HCT116 (cell line): Measurements from ENCODE around the gene STIM2. TPM values are rescaled to one million over a fixed set of nuclear protein-coding genes. Genes with fewer than 3 reads are reported as not detected.

Experiments used
- ATAC-seq: fragments of 200-7000 bp; cut with Tn5 transposase; 2 replicates; pipeline ENCODE4 v1.9.1; 2020; ENCODE audit warnings: mild to moderate bottlenecking, moderate library complexity
- BruUV-seq: library from RNA; stranded (reverse); fragments of 400-500 nt; replicated peaks from 2 replicates; lab custom pipeline; 2021; lab: Mats Ljungman, UMichigan
- CTCF ChIA-PET: fragments of 300-600 bp; sonication (Branson Sonifier 250); formaldehyde crosslinking; loops from one replicate; lab custom pipeline; 2021; ENCODE audit warnings: antibody characterized with exemption; lab: Charles Lee
- POLR2A ChIA-PET: fragments of 300-600, 350-600 bp; sonication (Branson Sonifier 250); formaldehyde crosslinking; loops from one replicate; lab custom pipeline; 2021; ENCODE audit warnings: antibody characterized with exemption; lab: Charles Lee
- RAD21 ChIA-PET, 2 experiments: fragments of 300-600 bp; sonication (Branson Sonifier 250); formaldehyde crosslinking; loops; one replicate each; lab custom pipeline; 2023; ENCODE audit warnings: low total read pairs in 2 of 2; ENCODE audit not compliant: uncharacterized antibody in 2 of 2, unreplicated experiment in 2 of 2, low non-redundant PET in 1 of 2; lab: Charles Lee
- DNase-seq: peaks from one replicate; pipeline ENCODE4 v3.0.0-alpha.2; 2010; ENCODE audit warnings: low read depth, low spot score
- H2AFZ ChIP-seq: fragments of 200-600 bp; shearing (Covaris generic), sonication (generic); 2 replicates; pipeline ENCODE4 v1.6.1; 2017; ENCODE audit warnings: low read depth, mixed run types, mixed read lengths, antibody characterized with exemption, low read length; ENCODE audit not compliant: poor library complexity, severe bottlenecking
- H3K27ac ChIP-seq: 2 replicates; pipeline ENCODE4 v1.5.1; 2012; ENCODE audit warnings: low read depth, low read length
- H3K27me3 ChIP-seq: fragments of 200-600 bp; sonication (generic); 2 replicates; pipeline ENCODE4 v1.6.1; 2016; ENCODE audit warnings: mixed run types, low read length, mixed read lengths; ENCODE audit not compliant: insufficient read depth
- H3K36me3 ChIP-seq, 2 experiments: fragments of 200-500 bp in 1 of 2; fragments of 200-600 bp in 1 of 2; sonication (Bioruptor generic) in 1 of 2; sonication (generic) in 1 of 2; 2 replicates each; pipeline versions ENCODE4 v1.5.1 to v1.6.1; 2014 to 2016; ENCODE audit warnings: low read length in 2 of 2, inconsistent platforms in 1 of 2, mixed read lengths in 1 of 2, mixed run types in 1 of 2; ENCODE audit not compliant: insufficient read depth in 2 of 2, control insufficient read depth in 1 of 2
- H3K4me1 ChIP-seq, 2 experiments: fragments of 200-600 bp in 1 of 2; sonication (generic) in 1 of 2; 2 replicates each; pipeline versions ENCODE4 v1.5.1 to v1.6.1; 2012 to 2017; ENCODE audit warnings: low read length in 2 of 2, inconsistent platforms in 1 of 2, mild to moderate bottlenecking in 1 of 2, mixed read lengths in 1 of 2, mixed run types in 1 of 2, moderate library complexity in 1 of 2; ENCODE audit not compliant: insufficient read depth in 2 of 2, control insufficient read depth in 1 of 2
- H3K4me2 ChIP-seq: fragments of 200-600 bp; sonication (generic); 2 replicates; pipeline ENCODE4 v1.6.1; 2017; ENCODE audit warnings: mixed run types, low read length, mixed read lengths
- H3K4me3 ChIP-seq, 2 experiments: fragments of 200-600 bp in 1 of 2; sonication (generic) in 1 of 2; replicated peaks in 1 of 2; 2 replicates each; pipeline ENCODE4 v1.5.1; 2011 to 2016; ENCODE audit warnings: low read length in 2 of 2, control low read depth in 1 of 2, low read depth in 1 of 2, mild to moderate bottlenecking in 1 of 2, mixed read lengths in 1 of 2, mixed run types in 1 of 2
- H3K79me2 ChIP-seq: fragments of 200-600 bp; sonication (generic); 2 replicates; pipeline ENCODE4 v1.6.1; 2017; ENCODE audit warnings: mild to moderate bottlenecking, mixed run types, low read length, moderate library complexity, mixed read lengths; ENCODE audit not compliant: insufficient read depth
- H3K9ac ChIP-seq: fragments of 200-600 bp; sonication (generic); 2 replicates; pipeline ENCODE4 v1.6.1; 2016; ENCODE audit warnings: low read length, mixed read lengths
- H3K9me2 ChIP-seq: fragments of 200-600 bp; sonication (generic), shearing (Covaris generic); 2 replicates; pipeline ENCODE4 v1.6.1; 2017; ENCODE audit warnings: mixed run types, mild to moderate bottlenecking, moderate library complexity; ENCODE audit not compliant: insufficient read depth
- H3K9me3 ChIP-seq, 2 experiments: fragments of 200-500 bp in 1 of 2; fragments of 200-600 bp in 1 of 2; sonication (Bioruptor generic) in 1 of 2; sonication (generic) in 1 of 2; 2 replicates each; pipeline ENCODE4 v1.6.1; 2014 to 2017; ENCODE audit warnings: low read length in 2 of 2, mixed read lengths in 2 of 2, inconsistent platforms in 1 of 2, low read depth in 1 of 2, mild to moderate bottlenecking in 1 of 2, mixed run types in 1 of 2, moderate library complexity in 1 of 2; ENCODE audit not compliant: control insufficient read depth in 1 of 2, insufficient read depth in 1 of 2
- H4K20me1 ChIP-seq: fragments of 200-600 bp; sonication (generic), shearing (Covaris generic); 2 replicates; pipeline ENCODE4 v1.6.1; 2017; ENCODE audit warnings: mixed run types, mild to moderate bottlenecking, moderate library complexity; ENCODE audit not compliant: insufficient read depth
- CBX3 ChIP-seq: IDR thresholded peaks from 2 replicates; pipeline ENCODE4 v1.6.1; 2012; ENCODE audit warnings: low read depth
- POLR2AphosphoS5 ChIP-seq: IDR thresholded peaks from 2 replicates; pipeline ENCODE4 v1.6.1; 2011; ENCODE audit warnings: mild to moderate bottlenecking, low read depth, low read length, moderate library complexity
- SIN3A ChIP-seq: IDR thresholded peaks from 2 replicates; pipeline ENCODE4 v1.6.1; 2012; ENCODE audit warnings: low read depth
- SRF ChIP-seq: IDR thresholded peaks from 2 replicates; pipeline ENCODE4 v1.6.1; 2012; ENCODE audit warnings: low read depth
- TCF7L2 ChIP-seq: IDR thresholded peaks from 2 replicates; pipeline ENCODE4 v1.7.0; 2011; ENCODE audit warnings: borderline replicate concordance, inconsistent platforms; ENCODE audit not compliant: insufficient read depth, insufficient read length; ENCODE audit errors: extremely low read depth
- intact Hi-C: fragments of 100-400 bp; cut with micrococcal nuclease; formaldehyde crosslinking; loops from 2 replicates; pipeline ENCODE4 v1.10.0; 2022
- total RNA-seq: library from RNA; stranded (reverse); gene quantifications from one replicate; pipeline ENCODE4 v1.2.1, GENCODE V29; 2021; ENCODE audit not compliant: unreplicated experiment
- TF ChIP-seq, protein P1 (sequence below): IDR thresholded peaks from 2 replicates; pipeline ENCODE4 v1.6.1; 2012
- TF ChIP-seq, protein P2 (sequence below), 3 experiments: fragments of 200-600 bp in 1 of 3; sonication (generic) in 1 of 3; IDR thresholded peaks in 2 of 3; conservative IDR thresholded peaks in 1 of 3; 2 replicates each; pipeline ENCODE4 v1.5.1; 2012 to 2017; ENCODE audit warnings: low read depth in 2 of 3, low read length in 2 of 3, antibody characterized with exemption in 1 of 3, borderline replicate concordance in 1 of 3, control low read depth in 1 of 3, mild to moderate bottlenecking in 1 of 3, mixed read lengths in 1 of 3, mixed run types in 1 of 3, moderate library complexity in 1 of 3; ENCODE audit not compliant: insufficient read depth in 1 of 3
- TF ChIP-seq, protein P3 (sequence below): IDR thresholded peaks from 2 replicates; pipeline ENCODE4 v1.6.1; 2012

STIM2 gene
- total RNA-seq, 1 experiment from 2014 or later, result 65.9 TPM

DNA sequence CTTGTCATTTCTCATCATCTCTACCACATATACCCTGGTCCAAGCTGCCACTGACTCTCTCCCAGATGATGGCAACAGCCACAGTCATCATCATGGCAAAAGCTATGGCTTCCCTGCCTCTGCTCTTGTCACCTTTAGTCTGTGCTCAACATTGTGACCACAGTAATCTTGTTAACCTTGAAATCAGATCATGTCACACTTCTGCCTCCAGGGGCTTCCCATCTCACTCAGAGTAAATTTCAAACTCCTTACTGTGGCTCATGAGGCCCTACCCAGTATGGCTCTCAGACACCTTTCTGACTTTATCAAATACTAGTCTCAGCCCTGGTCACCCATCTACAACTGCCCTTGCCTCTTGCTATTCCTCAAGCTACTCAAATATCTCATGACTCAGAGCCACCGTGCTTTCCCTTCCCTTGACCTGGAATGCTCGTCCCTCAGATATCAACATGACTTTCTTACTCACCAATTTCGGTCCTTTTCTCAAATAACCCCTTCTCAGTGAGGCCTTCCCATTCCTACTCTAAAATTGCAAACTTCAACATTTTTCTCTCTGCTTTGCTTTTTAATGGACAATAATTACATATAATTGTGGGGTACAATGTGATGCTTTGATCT, 41.1 kb upstream of the STIM2 start (continued):
- TF ChIP-seq, protein P1, sequence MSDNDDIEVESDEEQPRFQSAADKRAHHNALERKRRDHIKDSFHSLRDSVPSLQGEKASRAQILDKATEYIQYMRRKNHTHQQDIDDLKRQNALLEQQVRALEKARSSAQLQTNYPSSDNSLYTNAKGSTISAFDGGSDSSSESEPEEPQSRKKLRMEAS, result no peak
- no peak for TF ChIP-seq CBX3
- TF ChIP-seq, all 23 proteins: peak for 0

DNA sequence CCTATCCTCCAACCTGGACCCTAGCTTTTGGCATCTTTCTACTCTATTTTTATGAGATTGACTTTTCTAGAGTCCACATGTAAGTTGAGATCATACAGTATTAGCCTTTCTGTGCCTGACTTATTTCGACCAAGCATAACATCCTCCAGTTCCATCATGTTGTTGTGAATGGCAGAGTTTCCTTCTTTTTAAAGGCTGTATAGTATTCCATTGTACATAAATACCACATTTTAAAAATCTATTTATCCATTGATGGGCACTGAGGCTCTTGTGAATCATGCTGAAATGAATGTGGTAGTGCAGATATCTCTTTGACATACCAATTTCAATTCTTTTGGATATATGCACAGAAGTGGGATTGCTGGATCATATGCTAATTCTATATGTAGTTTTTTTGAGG, 40.3 kb upstream of the STIM2 start:
- Histone ChIP-seq H3K79me2 (no peaks in the 10 kb centered on the region), H3K27me3 (no peaks in the 10 kb centered on the region), H3K9me2 (no peaks in the 10 kb centered on the region), H3K9me3 (no peaks in the 10 kb centered on the region), H3K36me3 (no peaks in the 10 kb centered on the region), H3K4me2 (no peak overlapping the region), H3K4me3 (no peak overlapping the region), H3K4me1 (peaks cover 0 to 7% of the 10 kb centered on the region in 2 experiments; a peak in 1 of 4 replicates), H3K27ac (no peak overlapping the region), H4K20me1 (no peaks in the 10 kb centered on the region), H3K9ac (no peak overlapping the region), H2AFZ (no peak overlapping the region)
- DNase-seq, result no peak
- RAD21 ChIA-PET, result no interaction called here
- CTCF ChIA-PET, result no interaction called here
- POLR2A ChIA-PET, result no interaction called here
- BruUV-seq, result no TSS peak
- TF ChIP-seq SIN3A, result no peak
- no peak for TF ChIP-seq POLR2AphosphoS5
- TF ChIP-seq, protein P2, sequence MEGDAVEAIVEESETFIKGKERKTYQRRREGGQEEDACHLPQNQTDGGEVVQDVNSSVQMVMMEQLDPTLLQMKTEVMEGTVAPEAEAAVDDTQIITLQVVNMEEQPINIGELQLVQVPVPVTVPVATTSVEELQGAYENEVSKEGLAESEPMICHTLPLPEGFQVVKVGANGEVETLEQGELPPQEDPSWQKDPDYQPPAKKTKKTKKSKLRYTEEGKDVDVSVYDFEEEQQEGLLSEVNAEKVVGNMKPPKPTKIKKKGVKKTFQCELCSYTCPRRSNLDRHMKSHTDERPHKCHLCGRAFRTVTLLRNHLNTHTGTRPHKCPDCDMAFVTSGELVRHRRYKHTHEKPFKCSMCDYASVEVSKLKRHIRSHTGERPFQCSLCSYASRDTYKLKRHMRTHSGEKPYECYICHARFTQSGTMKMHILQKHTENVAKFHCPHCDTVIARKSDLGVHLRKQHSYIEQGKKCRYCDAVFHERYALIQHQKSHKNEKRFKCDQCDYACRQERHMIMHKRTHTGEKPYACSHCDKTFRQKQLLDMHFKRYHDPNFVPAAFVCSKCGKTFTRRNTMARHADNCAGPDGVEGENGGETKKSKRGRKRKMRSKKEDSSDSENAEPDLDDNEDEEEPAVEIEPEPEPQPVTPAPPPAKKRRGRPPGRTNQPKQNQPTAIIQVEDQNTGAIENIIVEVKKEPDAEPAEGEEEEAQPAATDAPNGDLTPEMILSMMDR (IDR thresholded peaks at IDR 0.05 in 2 of 3, conservative IDR thresholded peaks at IDR 0.05 in 1 of 3; ENCODE audit: borderline replicate concordance in 1 of 3, insufficient read depth in 1 of 3, low read depth in 2 of 3, low read length in 2 of 3), result no peak
- TF ChIP-seq, protein P3, sequence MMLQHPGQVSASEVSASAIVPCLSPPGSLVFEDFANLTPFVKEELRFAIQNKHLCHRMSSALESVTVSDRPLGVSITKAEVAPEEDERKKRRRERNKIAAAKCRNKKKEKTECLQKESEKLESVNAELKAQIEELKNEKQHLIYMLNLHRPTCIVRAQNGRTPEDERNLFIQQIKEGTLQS, result no peak
- TF ChIP-seq TCF7L2, result no peak
- no peak for TF ChIP-seq SRF
- TF ChIP-seq CBX3, result no peak
- no peak for ATAC-seq
- intact Hi-C loops, result no loop called here
